GM19043 (cell line): ENCODE data around the gene MICAL1.

Experiments
- ATAC-seq: cut with Tn5 transposase; IDR thresholded peaks from one replicate; pipeline ENCODE4 v1.9.1; 2021; ENCODE audit warnings: low read depth; ENCODE audit not compliant: unreplicated experiment

MICAL1 gene

GRCh38 chr6:109455437-109456110 is at the start of gene MICAL1:
MICAL1 (minus strand) TSS chr6:109455772; CDS start chr6:109454196, 1,576 bp downstream.
- ATAC-seq: peak; percentile 45

- no peak for ATAC-seq
Observed at GRCh38 chr6:109503327-109504224, 48.0 kb upstream of the MICAL1 start.

GRCh38 chr6:109498936-109499335 is 43.4 kb upstream of the MICAL1 start:
- no peak for ATAC-seq

GRCh38 chr6:109498052-109498451 is 42.5 kb upstream of the MICAL1 start:
- ATAC-seq: no peak

GRCh38 chr6:109496036-109496772 is 40.6 kb upstream of the MICAL1 start:
- ATAC-seq: no peak

- no peak for ATAC-seq
Observed at GRCh38 chr6:109493865-109494264, 38.3 kb upstream of the MICAL1 start.

GRCh38 chr6:109491207-109491938 is 35.8 kb upstream of the MICAL1 start:
- no peak for ATAC-seq

GRCh38 chr6:109490713-109491112 is 35.1 kb upstream of the MICAL1 start:
- no peak for ATAC-seq

- no peak for ATAC-seq
Observed at GRCh38 chr6:109488001-109488400, 32.4 kb upstream of the MICAL1 start.

GRCh38 chr6:109486068-109486467 is 30.5 kb upstream of the MICAL1 start:
- ATAC-seq: no peak

- no peak for ATAC-seq
Observed at GRCh38 chr6:109485266-109485935, 29.8 kb upstream of the MICAL1 start.

- no peak for ATAC-seq
Observed at GRCh38 chr6:109484122-109484521, 28.6 kb upstream of the MICAL1 start.

GRCh38 chr6:109483735-109484057 is 28.1 kb upstream of the MICAL1 start:
- no peak for ATAC-seq

GRCh38 chr6:109482905-109483734 is 27.5 kb upstream of the MICAL1 start, which contains the start of gene ZBTB24:
ZBTB24 (minus strand) TSS chr6:109483219; CDS start chr6:109482026, 1,193 bp downstream.
- ATAC-seq: peak; percentile 90

GRCh38 chr6:109480993-109481480 is 25.5 kb upstream of the MICAL1 start:
- ATAC-seq: no peak

GRCh38 chr6:109478841-109479624 is 23.5 kb upstream of the MICAL1 start:
- ATAC-seq: no peak

GRCh38 chr6:109478222-109478805 is 22.7 kb upstream of the MICAL1 start:
- ATAC-seq: no peak

GRCh38 chr6:109477725-109478124 is 22.2 kb upstream of the MICAL1 start:
- ATAC-seq: peak; percentile 60
